ENCODE measurements around the gene TOMM6. TPM values are rescaled to one million over a fixed set of nuclear protein-coding genes. Genes with fewer than 3 reads are reported as not detected.

TOMM6 gene
- total RNA-seq, 2 experiments from 2014 or later, result 131 to 277 TPM

GRCh38 chr6:41789390-41789724 lies 1.9 kb downstream of the TOMM6 start:
- ChIA-PET POLR2A (no interaction called here), CTCF (ENCODE audit: unreplicated experiment) (no interaction called here)
- H3K36me3 ChIP-seq (ENCODE audit: insufficient read depth, low read length), result peaks cover 51% of the 10 kb centered on the region
- no peak overlapping the region for H3K27ac ChIP-seq (ENCODE audit: low read depth, low read length, poor library complexity, severe bottlenecking)
- peaks cover 34% of the 10 kb centered on the region; the same call in 1 of the 2 replicates for H3K79me2 ChIP-seq (ENCODE audit: insufficient read depth, low read depth, low read length)
- H3K4me1 ChIP-seq (ENCODE audit: insufficient read depth, low read length, poor library complexity, severe bottlenecking), result peaks cover 34% of the 10 kb centered on the region
- H4K20me1 ChIP-seq (ENCODE audit: insufficient read depth, low read length), result peaks cover 4% of the 10 kb centered on the region; the same call in 1 of the 2 replicates
- peak overlapping the region; percentile 65 for H3K4me2 ChIP-seq (ENCODE audit: low read length)
- no peaks in the 10 kb centered on the region for H3K9me2 ChIP-seq (ENCODE audit: insufficient read depth, low read length)
- TSS peak; percentile 77 for BruUV-seq (replicated peaks)
- no peak for TF ChIP-seq CTCF (conservative IDR thresholded peaks at IDR 0.05; ENCODE audit: low read length)
- TF ChIP-seq EZH2phosphoT487 (IDR thresholded peaks at IDR 0.05; ENCODE audit: borderline replicate concordance, low read depth, low read length), result no peak
- H2AFZ ChIP-seq (ENCODE audit: low read length), result no peak overlapping the region
- DNase-seq (ENCODE audit: low spot score), result no peak
- no peaks in the 10 kb centered on the region for H3K9me3 ChIP-seq (ENCODE audit: low read length)
- intact Hi-C loops (cut with micrococcal nuclease; ENCODE audit: unreplicated experiment), result loop anchor here (10.0 kb wide), 1 partner anchor 665 kb away; the partner anchor contains the start of gene TRERF1
- H3K4me3 ChIP-seq (ENCODE audit: low read depth, low read length, poor library complexity, severe bottlenecking), result peak overlapping the region; percentile 86

- TF ChIP-seq EZH2phosphoT487 (IDR thresholded peaks at IDR 0.05; ENCODE audit: borderline replicate concordance, low read depth, low read length) (no peak), CTCF (conservative IDR thresholded peaks at IDR 0.05; ENCODE audit: low read length) (no peak)
- H3K4me2 ChIP-seq (ENCODE audit: low read length), result no peak overlapping the region
- intact Hi-C loops (cut with micrococcal nuclease; ENCODE audit: unreplicated experiment), result no loop called here
- no peaks in the 10 kb centered on the region for H3K9me3 ChIP-seq (ENCODE audit: low read length)
- ChIA-PET CTCF (ENCODE audit: unreplicated experiment) (interaction anchor here (0.6 kb wide), 1 partner anchor 267 kb away, joined by 3 read pairs; no protein-coding TSS in a partner anchor), POLR2A (interaction anchor here (0.6 kb wide), 1 partner anchor 98 kb away, joined by 3 read pairs; no protein-coding TSS in a partner anchor)
- H2AFZ ChIP-seq (ENCODE audit: low read length), result no peak overlapping the region
- peaks cover 4% of the 10 kb centered on the region; the same call in 1 of the 2 replicates for H4K20me1 ChIP-seq (ENCODE audit: insufficient read depth, low read length)
- H3K79me2 ChIP-seq (ENCODE audit: insufficient read depth, low read depth, low read length), result peaks cover 34% of the 10 kb centered on the region; the same call in 1 of the 2 replicates
- H3K36me3 ChIP-seq (ENCODE audit: insufficient read depth, low read length), result peaks cover 57% of the 10 kb centered on the region
- BruUV-seq (replicated peaks), result no TSS peak
- H3K9me2 ChIP-seq (ENCODE audit: insufficient read depth, low read length), result no peaks in the 10 kb centered on the region
- no peak for DNase-seq (ENCODE audit: low spot score)
- H3K27ac ChIP-seq (ENCODE audit: low read depth, low read length, poor library complexity, severe bottlenecking), result no peak overlapping the region
- no peak overlapping the region for H3K4me3 ChIP-seq (ENCODE audit: low read depth, low read length, poor library complexity, severe bottlenecking)
- H3K4me1 ChIP-seq (ENCODE audit: insufficient read depth, low read length, poor library complexity, severe bottlenecking), result peaks cover 27% of the 10 kb centered on the region
Observed at GRCh38 chr6:41790045-41790444, 2.6 kb downstream of the TOMM6 start.

- Histone ChIP-seq H4K20me1 (ENCODE audit: insufficient read depth, low read length) (peaks cover 4% of the 10 kb centered on the region; the same call in 1 of the 2 replicates), H3K36me3 (ENCODE audit: insufficient read depth, low read length) (peaks cover 70% of the 10 kb centered on the region), H3K9me2 (ENCODE audit: insufficient read depth, low read length) (no peaks in the 10 kb centered on the region), H3K27ac (ENCODE audit: low read depth, low read length, poor library complexity, severe bottlenecking) (no peak overlapping the region), H3K79me2 (ENCODE audit: insufficient read depth, low read depth, low read length) (peaks cover 34% of the 10 kb centered on the region; the same call in 1 of the 2 replicates), H3K4me2 (ENCODE audit: low read length) (no peak overlapping the region), H3K9me3 (ENCODE audit: low read length) (no peaks in the 10 kb centered on the region), H3K4me3 (ENCODE audit: low read depth, low read length, poor library complexity, severe bottlenecking) (no peak overlapping the region), H2AFZ (ENCODE audit: low read length) (no peak overlapping the region), H3K4me1 (ENCODE audit: insufficient read depth, low read length, poor library complexity, severe bottlenecking) (peaks cover 16% of the 10 kb centered on the region)
- no TSS peak for BruUV-seq (replicated peaks)
- ChIA-PET CTCF (ENCODE audit: unreplicated experiment) (no interaction called here), POLR2A (interaction anchor here (0.6 kb wide), 1 partner anchor 152 kb away, joined by 3 read pairs; no protein-coding TSS in a partner anchor)
- TF ChIP-seq EZH2phosphoT487 (IDR thresholded peaks at IDR 0.05; ENCODE audit: borderline replicate concordance, low read depth, low read length), result no peak
- TF ChIP-seq CTCF (conservative IDR thresholded peaks at IDR 0.05; ENCODE audit: low read length), result no peak
- intact Hi-C loops (cut with micrococcal nuclease; ENCODE audit: unreplicated experiment), result no loop called here
- no peak for DNase-seq (ENCODE audit: low spot score)
Observed at GRCh38 chr6:41791305-41791704, 3.8 kb downstream of the TOMM6 start.

All from OCI-LY7 (cell line).